Measurements from ENCODE around the gene CLN5. TPM values are rescaled to one million over a fixed set of nuclear protein-coding genes. Genes with fewer than 3 reads are reported as not detected.
A peak's percentile ranks its signal among the peaks of the same experiment; 100 is the strongest.

Gene CLN5
- total RNA-seq, 2 donors from 2014 or later = 14.0 to 16.4 TPM

DNA sequence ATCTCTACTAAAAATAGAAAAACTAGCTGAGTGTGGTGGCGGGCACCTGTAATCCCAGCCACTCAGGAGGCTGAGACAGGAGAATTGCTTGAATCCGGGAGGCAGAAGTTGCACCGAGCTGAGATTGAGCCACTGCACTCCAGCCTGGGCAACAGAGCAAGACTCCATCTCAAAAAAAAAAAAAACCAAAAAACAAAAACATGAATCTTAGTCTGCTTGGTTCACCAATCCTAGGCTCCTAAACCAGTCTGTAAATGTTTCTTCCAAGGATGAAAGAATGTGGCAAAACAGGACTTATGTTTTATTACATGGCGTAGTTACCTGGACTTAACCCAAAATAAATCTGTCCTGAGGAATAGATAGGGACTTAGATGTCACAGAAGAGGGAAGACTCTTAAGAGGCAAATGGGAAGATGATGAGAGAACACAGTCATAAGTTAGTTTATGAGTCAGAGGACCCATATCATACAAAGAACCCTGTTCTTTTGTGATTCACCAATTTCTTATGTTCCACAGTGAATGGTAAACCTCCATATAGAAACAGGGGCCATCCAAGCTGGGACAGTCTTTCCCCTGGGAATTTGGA, 41.9 kb downstream of the CLN5 start:
- Mint-ChIP-seq H3K9me3 (no peaks in the 10 kb centered on the region), H3K27me3 (ENCODE audit: low read depth) (peaks cover 6% of the 10 kb centered on the region), H3K4me1 (ENCODE audit: low read depth) (peaks cover 21% of the 10 kb centered on the region), H3K36me3 (ENCODE audit: insufficient read depth in 2 of 2) (no peaks in the 10 kb centered on the region), H3K27ac (peak overlapping the region; percentile 70), H3K4me3 (peak overlapping the region; percentile 22 to 70)
- ATAC-seq (replicated peaks in 1 of 2) = peak; percentile 91 to 96
- DNase-seq = no peak

- Mint-ChIP-seq H3K36me3 (ENCODE audit: insufficient read depth in 2 of 2) (no peaks in the 10 kb centered on the region), H3K4me3 (peak overlapping the region in 1 of 2 donors; percentile 70), H3K4me1 (ENCODE audit: low read depth) (peaks cover 21% of the 10 kb centered on the region), H3K9me3 (no peaks in the 10 kb centered on the region), H3K27ac (peak overlapping the region; percentile 17), H3K27me3 (ENCODE audit: low read depth) (peaks cover 2% of the 10 kb centered on the region)
- ATAC-seq (replicated peaks in 1 of 2) = peak; percentile 41 to 48
- DNase-seq = no peak
These were observed 43.0 kb downstream of the CLN5 start for GRCh38 chr13:77034881-77035280.

DNA sequence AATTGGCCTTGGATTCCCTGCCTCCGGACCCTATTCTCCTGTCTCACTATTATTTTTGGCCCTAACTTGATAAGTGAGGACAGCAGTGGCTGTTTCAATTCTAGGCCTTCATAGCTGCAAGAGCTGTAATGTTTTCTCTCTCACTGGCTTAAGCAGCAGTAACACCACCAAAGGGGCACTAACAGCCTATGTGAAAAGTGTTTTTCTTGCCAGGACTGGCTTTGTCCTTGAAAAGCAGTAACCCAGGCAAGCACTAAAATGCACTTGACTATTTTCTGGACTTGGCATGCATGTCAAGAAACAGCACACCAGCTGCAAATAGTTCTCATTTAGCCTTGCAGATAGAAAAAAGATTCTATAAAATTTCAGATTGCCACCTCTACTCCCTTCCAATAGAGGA, 44.4 kb downstream of the CLN5 start:
- H3K9me3 Mint-ChIP-seq = no peaks in the 10 kb centered on the region
- no peak for DNase-seq
- ATAC-seq (replicated peaks in 1 of 2) = no peak
- peaks cover 21% of the 10 kb centered on the region for H3K4me1 Mint-ChIP-seq (ENCODE audit: low read depth)
- H3K27ac Mint-ChIP-seq = no peak overlapping the region
- H3K27me3 Mint-ChIP-seq (ENCODE audit: low read depth) = no peaks in the 10 kb centered on the region
- H3K36me3 Mint-ChIP-seq (ENCODE audit: insufficient read depth in 2 of 2) = no peaks in the 10 kb centered on the region
- no peak overlapping the region for H3K4me3 Mint-ChIP-seq

- ATAC-seq (replicated peaks in 1 of 2) (no peak), DNase-seq (no peak)
- H3K27me3 Mint-ChIP-seq (ENCODE audit: low read depth) = no peaks in the 10 kb centered on the region
- H3K4me1 Mint-ChIP-seq (ENCODE audit: low read depth) = peaks cover 18% of the 10 kb centered on the region
- no peak overlapping the region for H3K27ac Mint-ChIP-seq
- H3K9me3 Mint-ChIP-seq = no peaks in the 10 kb centered on the region
- H3K4me3 Mint-ChIP-seq = no peak overlapping the region
- no peaks in the 10 kb centered on the region for H3K36me3 Mint-ChIP-seq (ENCODE audit: insufficient read depth in 2 of 2)
These were observed 47.1 kb downstream of the CLN5 start for GRCh38 chr13:77038907-77039480.

DNA sequence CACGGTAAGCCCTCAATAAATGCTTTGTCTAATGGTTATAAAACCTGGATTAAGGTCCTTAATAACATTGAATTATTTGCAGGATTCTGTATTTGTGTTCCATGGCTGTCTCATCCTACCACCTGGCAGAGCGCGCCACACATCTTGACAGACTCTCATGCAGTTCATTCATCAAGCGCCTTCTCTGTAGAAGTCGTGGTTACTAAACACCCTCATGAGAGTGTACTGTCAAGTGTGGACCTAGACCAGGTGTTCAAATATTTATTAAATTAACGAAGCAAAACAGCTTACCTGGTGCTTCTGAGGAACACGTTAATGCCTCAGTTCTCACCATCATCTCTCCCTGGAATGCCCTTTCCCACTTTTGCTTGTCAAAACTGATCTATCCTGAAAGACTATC, 48.2 kb downstream of the CLN5 start:
- peaks cover 7% of the 10 kb centered on the region for H3K4me1 Mint-ChIP-seq (ENCODE audit: low read depth)
- no peaks in the 10 kb centered on the region for H3K9me3 Mint-ChIP-seq
- no peak overlapping the region for H3K4me3 Mint-ChIP-seq
- no peaks in the 10 kb centered on the region for H3K27me3 Mint-ChIP-seq (ENCODE audit: low read depth)
- no peak for DNase-seq
- H3K27ac Mint-ChIP-seq = no peak overlapping the region
- no peak for ATAC-seq (replicated peaks in 1 of 2)
- no peaks in the 10 kb centered on the region for H3K36me3 Mint-ChIP-seq (ENCODE audit: insufficient read depth in 2 of 2)

DNA sequence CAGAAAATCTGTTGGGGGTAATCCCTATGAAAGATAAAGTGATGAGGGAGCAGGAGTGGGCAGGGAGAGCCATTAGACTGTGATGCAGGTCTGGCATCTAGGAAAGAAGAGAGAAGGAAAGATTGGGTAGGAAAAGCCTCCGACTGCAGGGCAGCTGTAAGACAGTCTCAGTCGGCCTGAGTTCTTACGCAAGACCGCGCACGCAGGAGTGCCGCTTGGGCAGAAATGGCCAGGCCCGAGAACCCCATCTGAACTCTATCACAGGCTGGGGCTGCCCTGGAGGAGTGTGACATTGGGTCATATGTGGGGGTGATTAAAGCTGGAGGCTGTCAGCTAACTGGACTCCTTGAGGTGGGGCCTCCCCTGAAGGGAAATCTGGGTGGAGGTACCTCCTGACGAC, 49.0 kb downstream of the CLN5 start:
- ATAC-seq (replicated peaks in 1 of 2) = no peak
- Mint-ChIP-seq H3K4me1 (ENCODE audit: low read depth) (peaks cover 6% of the 10 kb centered on the region), H3K9me3 (no peaks in the 10 kb centered on the region), H3K27ac (no peak overlapping the region), H3K4me3 (no peak overlapping the region), H3K27me3 (ENCODE audit: low read depth) (no peaks in the 10 kb centered on the region), H3K36me3 (ENCODE audit: insufficient read depth in 2 of 2) (peaks cover 0 to 3% of the 10 kb centered on the region in 2 donors)
- DNase-seq = no peak

GRCh38 chr13:77042566-77043177, 50.8 kb downstream of the CLN5 start:
- no peaks in the 10 kb centered on the region for H3K9me3 Mint-ChIP-seq
- H3K4me1 Mint-ChIP-seq (ENCODE audit: low read depth) = peaks cover 6% of the 10 kb centered on the region
- peak in 1 of 2 donors; percentile 44 for ATAC-seq (replicated peaks in 1 of 2)
- H3K27ac Mint-ChIP-seq = peak overlapping the region; percentile 60
- H3K27me3 Mint-ChIP-seq (ENCODE audit: low read depth) = no peaks in the 10 kb centered on the region
- DNase-seq = no peak
- H3K36me3 Mint-ChIP-seq (ENCODE audit: insufficient read depth in 2 of 2) = peaks cover 0 to 3% of the 10 kb centered on the region in 2 donors
- H3K4me3 Mint-ChIP-seq = no peak overlapping the region

GRCh38 chr13:77047649-77048343, 55.9 kb downstream of the CLN5 start:
- H3K36me3 Mint-ChIP-seq (ENCODE audit: insufficient read depth in 2 of 2) = peaks cover 3 to 21% of the 10 kb centered on the region in 2 donors
- H3K27ac Mint-ChIP-seq = no peak overlapping the region
- no peak overlapping the region for H3K4me3 Mint-ChIP-seq

GRCh38 chr13:77048681-77049080, 56.8 kb downstream of the CLN5 start:
- Mint-ChIP-seq H3K4me3 (no peak overlapping the region), H3K27me3 (ENCODE audit: low read depth) (no peaks in the 10 kb centered on the region), H3K9me3 (no peaks in the 10 kb centered on the region), H3K36me3 (ENCODE audit: insufficient read depth in 2 of 2) (peaks cover 3 to 22% of the 10 kb centered on the region in 2 donors), H3K27ac (peak overlapping the region; percentile 24), H3K4me1 (ENCODE audit: low read depth) (no peaks in the 10 kb centered on the region)
- DNase-seq (no peak), ATAC-seq (replicated peaks in 1 of 2) (no peak)

More at GRCh38 chr13:77047649-77048343, 55.9 kb downstream of the CLN5 start:
- ATAC-seq (replicated peaks in 1 of 2) (no peak), DNase-seq (no peak)
- Mint-ChIP-seq H3K27me3 (ENCODE audit: low read depth) (no peaks in the 10 kb centered on the region), H3K4me1 (ENCODE audit: low read depth) (peaks cover 6% of the 10 kb centered on the region), H3K9me3 (no peaks in the 10 kb centered on the region)

DNA sequence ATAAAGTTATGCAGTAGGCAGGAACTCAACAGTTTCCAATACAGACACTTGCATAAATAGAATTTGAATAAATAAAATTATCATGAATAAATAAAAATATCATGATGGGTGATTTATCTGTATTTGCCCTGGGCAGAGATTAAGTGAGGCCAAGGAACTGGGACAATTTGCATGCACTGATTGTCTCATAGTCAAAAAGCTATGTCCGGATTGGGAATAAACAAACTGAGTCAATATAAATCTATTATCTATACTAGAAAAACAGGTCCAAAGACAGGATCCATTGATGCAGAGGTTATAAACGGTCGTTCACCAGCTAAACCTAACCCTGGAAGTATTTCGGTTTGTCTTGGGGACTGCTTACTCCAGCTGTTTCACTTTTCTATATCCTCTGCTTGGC, 61.3 kb downstream of the CLN5 start:
- ATAC-seq (replicated peaks in 1 of 2) (no peak), DNase-seq (no peak)
- Mint-ChIP-seq H3K27me3 (ENCODE audit: low read depth) (no peaks in the 10 kb centered on the region), H3K4me1 (ENCODE audit: low read depth) (no peaks in the 10 kb centered on the region), H3K27ac (no peak overlapping the region), H3K36me3 (ENCODE audit: insufficient read depth in 2 of 2) (peaks cover 12 to 43% of the 10 kb centered on the region in 2 donors), H3K4me3 (no peak overlapping the region), H3K9me3 (no peaks in the 10 kb centered on the region)

Other genes starting within 250 kb of the CLN5 start
- gene KCTD12, start 105.7 kb upstream of the CLN5 start, total RNA-seq = 1 to 10 TPM; 3.3 to 6.6 TPM
- not detected for gene ACOD1, start 43.6 kb upstream of the CLN5 start, total RNA-seq
- 10 to 100 TPM; 40.3 to 44.5 TPM for gene FBXL3, start 35.1 kb downstream of the CLN5 start, total RNA-seq

Measured in activated T-cell treated with anti-CD3 and anti-CD28 coated beads, Interleukin-2, amount 50 U/mL, for 72 hours (primary cell).